Spleen (tissue), 11 donors: ENCODE measurements around the gene IL17RD. TPM values are rescaled to one million over a fixed set of nuclear protein-coding genes. Genes with fewer than 3 reads are reported as not detected.
A peak's percentile ranks its signal among the peaks of the same experiment; 100 is the strongest.

ENCODE experiments used
- DNase-seq: peaks from one replicate; pipeline ENCODE4 v3.0.0-alpha.2; 2020
- H3K27ac ChIP-seq, 8 donors: fragments of 200-600 bp; sonication (generic) in 7 of 8; 1 replicate in 4 of 8; 2 replicates in 4 of 8; pipeline versions ENCODE4 v1.5.0 to v1.8.0; 2016 to 2021; ENCODE audit warnings: inconsistent platforms in 4 of 8, mild to moderate bottlenecking in 4 of 8, moderate library complexity in 1 of 8
- H3K27me3 ChIP-seq, 7 donors: fragments of 200-600 bp; sonication (generic) in 6 of 7; replicated peaks in 1 of 7; 1 replicate in 4 of 7; 2 replicates in 3 of 7; pipeline versions ENCODE4 v1.5.0 to v1.8.0; 2016 to 2021; ENCODE audit warnings: inconsistent platforms in 3 of 7, mild to moderate bottlenecking in 1 of 7
- H3K36me3 ChIP-seq, 6 donors: fragments of 200-600 bp; sonication (generic) in 5 of 6; 1 replicate in 4 of 6; 2 replicates in 2 of 6; pipeline versions ENCODE4 v1.5.0 to v1.8.0; 2016 to 2021; ENCODE audit warnings: inconsistent platforms in 2 of 6
- H3K4me1 ChIP-seq, 6 donors: fragments of 200-600 bp; sonication (generic) in 5 of 6; 1 replicate in 3 of 6; 2 replicates in 3 of 6; pipeline versions ENCODE4 v1.5.0 to v1.8.0; 2016 to 2021; ENCODE audit warnings: inconsistent platforms in 3 of 6
- H3K4me3 ChIP-seq, 8 donors: fragments of 200-600 bp; sonication (generic) in 7 of 8; 1 replicate in 4 of 8; 2 replicates in 4 of 8; pipeline versions ENCODE4 v1.5.0 to v1.8.0; 2016 to 2021; ENCODE audit warnings: inconsistent platforms in 4 of 8, mild to moderate bottlenecking in 4 of 8, moderate library complexity in 2 of 8
- H3K9me3 ChIP-seq, 8 donors: fragments of 200-600 bp; sonication (generic) in 7 of 8; 1 replicate in 4 of 8; 2 replicates in 4 of 8; pipeline versions ENCODE4 v1.5.0 to v1.8.0; 2016 to 2021; ENCODE audit warnings: inconsistent platforms in 4 of 8
- POLR2A ChIP-seq, 3 donors: fragments of 450-650 bp; IDR thresholded peaks; one replicate each; pipeline ENCODE4 v1.5.1; 2017; ENCODE audit warnings: antibody characterized with exemption in 3 of 3, mild to moderate bottlenecking in 1 of 3
- POLR2AphosphoS5 ChIP-seq, 3 donors: sonication (generic); formaldehyde crosslinking; IDR thresholded peaks; one replicate each; pipeline ENCODE4 v1.5.1; 2017; ENCODE audit warnings: antibody characterized with exemption in 3 of 3
- whole genome bisulfite sequencing, 5 donors: extraction: QIAGEN DNeasy Blood & Tissue Kit in 3 of 5; methylation state at CpG; one replicate each; pipeline versions ENCODE4 v1.1.5 to v1.1.7; 2013 to 2018; 5-methylcytosine and 5-hydroxymethylcytosine counted together
- intact Hi-C: fragments of 100-400 bp; cut with DNase I; formaldehyde crosslinking; loops from one replicate; pipeline ENCODE4 v1.15.0; 2023; ENCODE audit warnings: low total_unique reads
- polyA plus RNA-seq, 3 donors: library from polyadenylated mRNA; stranded (reverse); fragments of 200-250 nt; gene quantifications; one replicate each; pipeline ENCODE4 v1.2.1, GENCODE V29; 2013
- total RNA-seq, 7 donors: library from RNA; depleted of rRNA in 3 of 7; stranded (reverse); fragments of >200 nt in 3 of 7; fragmentation: NEBNext Ultra II Directional in 4 of 7; extraction: Animal tissue kit (Norgen Biotek cat#: 25700) in 4 of 7; gene quantifications; one replicate each; pipeline versions ENCODE4 v1.1.0 to v1.2.1, GENCODE V29; 2016 to 2021
- TF ChIP-seq, protein P1 (sequence below), 11 experiments: fragments of 200-600 bp in 7 of 11; fragments of 450-650 bp in 4 of 11; sonication (generic) in 4 of 11; IDR thresholded peaks in 8 of 11; conservative IDR thresholded peaks in 3 of 11; 1 replicate in 7 of 11; 2 replicates in 4 of 11; pipeline versions ENCODE4 v1.4.0 to v1.8.0; 2016 to 2021; ENCODE audit warnings: antibody characterized with exemption in 11 of 11, inconsistent platforms in 4 of 11, mild to moderate bottlenecking in 1 of 11
- donor health status: healthy with polysubstance abuse.
- donor health status: DM: no; HTN: no; CAD: no; lungs with moderate emphysema.
- donor health status: DM: no; HTN: no; CAD: no.
- donor health status: Bipolar disorder and iron deficiency.
- donor health status: healthy.
- donor health status: DM: no; HTN: no; CAD: no.
- donor health status: DM: yes; HTN: yes; CAD: no.

Gene IL17RD
- total and polyA plus RNA-seq, 10 donors: 0.20 to 15.9 (median 2.8) TPM

DNA sequence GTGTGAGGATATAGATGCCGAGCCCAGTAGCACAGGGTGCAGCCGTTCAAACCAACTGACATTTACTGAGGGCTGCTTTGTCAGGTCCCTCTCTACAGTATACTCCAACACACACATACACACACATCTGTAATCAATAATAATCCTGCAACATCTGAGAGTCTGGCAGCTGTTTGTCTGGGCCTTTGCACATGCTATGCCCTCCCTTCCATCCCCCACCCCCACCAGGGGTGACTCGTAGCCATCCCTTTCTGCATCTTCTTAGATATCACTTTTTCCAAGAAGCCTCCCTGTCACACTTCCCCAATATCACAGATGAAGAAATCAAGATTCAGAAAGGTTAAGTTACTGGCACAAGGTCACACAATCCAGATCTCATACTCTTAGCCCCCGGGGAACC is 91.0 kb downstream of the IL17RD start:
- peaks cover 0 to 12% (median 0%) of the 10 kb centered on the region in 8 donors for H3K9me3 ChIP-seq
- TF ChIP-seq POLR2AphosphoS5 (IDR thresholded peaks at IDR 0.05): no peak
- no peaks in the 10 kb centered on the region for H3K36me3 ChIP-seq
- WGBS, 5 donors: 85 to 94% (median 88%) methylated on average over 4 of the region's 4 CpGs
- H3K4me3 ChIP-seq: no peak overlapping the region
- DNase-seq: no peak
- peaks cover 3 to 15% (median 13%) of the 10 kb centered on the region in 6 donors for H3K4me1 ChIP-seq
- peaks cover 0 to 78% (median 30%) of the 10 kb centered on the region in 7 donors for H3K27me3 ChIP-seq
- intact Hi-C loops: no loop called here
- no peak overlapping the region for H3K27ac ChIP-seq

DNA sequence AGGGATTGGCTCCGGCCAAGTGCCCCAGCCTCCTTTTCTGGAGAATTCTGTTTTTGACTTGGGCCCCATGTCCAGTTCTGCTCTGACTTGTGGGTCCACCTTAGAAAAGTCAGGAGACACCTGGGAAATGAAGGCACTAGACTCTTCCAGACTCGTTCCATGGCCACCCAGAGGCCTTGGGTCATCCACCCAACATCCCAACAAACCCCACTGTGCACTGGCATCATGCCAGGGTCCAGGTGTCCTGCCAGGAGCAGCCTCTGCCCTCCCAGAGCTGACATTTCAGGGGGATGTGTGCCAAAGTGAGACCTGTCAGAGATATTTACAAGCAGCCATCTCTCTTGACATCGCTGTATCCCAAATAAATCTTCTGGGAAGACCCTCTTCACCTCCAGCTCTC is 91.5 kb downstream of the IL17RD start:
- TF ChIP-seq POLR2A (IDR thresholded peaks at IDR 0.05) (no peak), POLR2AphosphoS5 (IDR thresholded peaks at IDR 0.05) (no peak)
- TF ChIP-seq, protein P1, sequence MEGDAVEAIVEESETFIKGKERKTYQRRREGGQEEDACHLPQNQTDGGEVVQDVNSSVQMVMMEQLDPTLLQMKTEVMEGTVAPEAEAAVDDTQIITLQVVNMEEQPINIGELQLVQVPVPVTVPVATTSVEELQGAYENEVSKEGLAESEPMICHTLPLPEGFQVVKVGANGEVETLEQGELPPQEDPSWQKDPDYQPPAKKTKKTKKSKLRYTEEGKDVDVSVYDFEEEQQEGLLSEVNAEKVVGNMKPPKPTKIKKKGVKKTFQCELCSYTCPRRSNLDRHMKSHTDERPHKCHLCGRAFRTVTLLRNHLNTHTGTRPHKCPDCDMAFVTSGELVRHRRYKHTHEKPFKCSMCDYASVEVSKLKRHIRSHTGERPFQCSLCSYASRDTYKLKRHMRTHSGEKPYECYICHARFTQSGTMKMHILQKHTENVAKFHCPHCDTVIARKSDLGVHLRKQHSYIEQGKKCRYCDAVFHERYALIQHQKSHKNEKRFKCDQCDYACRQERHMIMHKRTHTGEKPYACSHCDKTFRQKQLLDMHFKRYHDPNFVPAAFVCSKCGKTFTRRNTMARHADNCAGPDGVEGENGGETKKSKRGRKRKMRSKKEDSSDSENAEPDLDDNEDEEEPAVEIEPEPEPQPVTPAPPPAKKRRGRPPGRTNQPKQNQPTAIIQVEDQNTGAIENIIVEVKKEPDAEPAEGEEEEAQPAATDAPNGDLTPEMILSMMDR (IDR thresholded peaks at IDR 0.05 in 8 of 11, conservative IDR thresholded peaks at IDR 0.05 in 3 of 11): no peak
- H3K36me3 ChIP-seq: no peaks in the 10 kb centered on the region
- no peak overlapping the region for H3K4me3 ChIP-seq
- peaks cover 0 to 12% (median 0%) of the 10 kb centered on the region in 8 donors for H3K9me3 ChIP-seq
- WGBS, 5 donors: 81 to 96% (median 92%) methylated on average over 3 of the region's 3 CpGs
- intact Hi-C loops: no loop called here
- H3K27ac ChIP-seq: no peak overlapping the region
- H3K4me1 ChIP-seq: peaks cover under 1 to 15% (median 11%) of the 10 kb centered on the region in 6 donors
- DNase-seq: no peak
- peaks cover 0 to 73% (median 26%) of the 10 kb centered on the region in 7 donors for H3K27me3 ChIP-seq

DNA sequence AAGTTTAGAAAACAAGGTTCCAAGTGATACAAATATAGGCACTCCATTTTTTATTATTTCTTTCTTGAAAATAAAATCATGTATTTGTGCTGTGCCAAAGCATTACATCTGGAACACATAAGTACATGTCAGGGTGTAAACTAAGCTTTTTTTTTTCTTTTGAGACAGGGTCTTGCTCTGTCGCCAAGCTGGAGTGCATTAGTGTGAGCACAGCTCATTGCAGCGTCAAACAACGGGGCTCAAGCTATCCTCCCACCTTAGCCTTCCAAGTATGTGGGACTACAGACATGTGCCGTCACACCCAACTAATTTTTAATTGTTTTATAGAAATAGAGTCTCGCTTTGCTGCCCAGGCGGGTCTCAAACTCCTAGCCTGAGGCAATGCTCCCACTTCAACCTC is 95.7 kb downstream of the IL17RD start:
- H3K36me3 ChIP-seq: no peaks in the 10 kb centered on the region
- peaks cover 0 to 39% (median 0%) of the 10 kb centered on the region in 7 donors for H3K27me3 ChIP-seq
- TF ChIP-seq POLR2A (IDR thresholded peaks at IDR 0.05): no peak
- TF ChIP-seq, protein P1 (IDR thresholded peaks at IDR 0.05 in 8 of 11, conservative IDR thresholded peaks at IDR 0.05 in 3 of 11): no peak
- no peak for TF ChIP-seq POLR2AphosphoS5 (IDR thresholded peaks at IDR 0.05)
- intact Hi-C loops: no loop called here
- no peak overlapping the region for H3K4me3 ChIP-seq
- peaks cover 0 to 18% (median 11%) of the 10 kb centered on the region in 6 donors for H3K4me1 ChIP-seq
- H3K9me3 ChIP-seq: peaks cover 0 to 12% (median 0%) of the 10 kb centered on the region in 8 donors
- DNase-seq: no peak
- H3K27ac ChIP-seq: no peak overlapping the region
- WGBS, 5 donors: 47 to 90% (median 79%) methylated on average over 5 to 6 of the region's 6 CpGs

DNA sequence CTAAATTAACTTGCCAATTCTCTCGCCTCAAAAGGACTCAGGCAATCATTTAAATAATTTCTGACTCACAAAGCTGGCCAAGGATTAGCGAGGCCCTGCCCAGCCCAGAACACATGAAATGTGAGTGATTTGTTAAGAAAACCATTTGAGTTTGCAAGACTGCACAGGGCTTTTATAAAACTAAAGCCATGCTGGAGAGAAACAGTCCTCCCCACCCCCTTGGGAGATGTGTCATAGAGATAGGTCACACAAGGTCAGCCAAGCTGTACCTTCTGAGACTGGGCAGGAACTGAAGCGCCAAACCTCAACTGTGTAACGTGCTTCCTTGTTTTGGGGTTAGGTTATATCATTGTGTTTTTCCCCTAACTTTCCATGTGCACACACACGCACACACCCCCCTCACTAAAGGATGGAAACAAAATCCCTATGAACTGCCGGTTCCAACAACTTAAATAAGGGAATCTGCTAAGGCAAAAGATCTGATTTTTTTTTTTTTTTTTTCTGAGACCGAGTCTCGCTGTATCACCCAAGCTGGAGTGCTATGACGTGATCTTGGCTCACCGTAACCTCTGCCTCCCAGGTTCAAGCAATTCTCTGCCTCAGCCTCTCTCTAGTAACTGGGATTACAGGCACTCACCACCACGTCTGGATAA is 96.6 kb downstream of the IL17RD start:
- H3K4me1 ChIP-seq: peaks cover 0 to 27% (median 11%) of the 10 kb centered on the region in 6 donors
- no peak overlapping the region for H3K27ac ChIP-seq
- H3K4me3 ChIP-seq: no peak overlapping the region
- TF ChIP-seq, protein P1 (IDR thresholded peaks at IDR 0.05 in 8 of 11, conservative IDR thresholded peaks at IDR 0.05 in 3 of 11): no peak
- TF ChIP-seq POLR2A (IDR thresholded peaks at IDR 0.05) (no peak), POLR2AphosphoS5 (IDR thresholded peaks at IDR 0.05) (no peak)
- intact Hi-C loops: no loop called here
- peaks cover 0 to 40% (median 0%) of the 10 kb centered on the region in 7 donors for H3K27me3 ChIP-seq
- WGBS, 5 donors: 46 to 56% (median 50%) methylated on average over 11 of the region's 11 CpGs
- no peaks in the 10 kb centered on the region for H3K36me3 ChIP-seq
- peaks cover 0 to 12% (median 0%) of the 10 kb centered on the region in 8 donors for H3K9me3 ChIP-seq
- peak; percentile 73 for DNase-seq
